NCI-H446 (cell line): ENCODE measurements around the gene SIK2.

Experiments
- DNase-seq, 2 experiments: peaks; one replicate each; lab custom pipeline; 2025; lab: John Stamatoyannopoulos, UW

Gene SIK2

DNA sequence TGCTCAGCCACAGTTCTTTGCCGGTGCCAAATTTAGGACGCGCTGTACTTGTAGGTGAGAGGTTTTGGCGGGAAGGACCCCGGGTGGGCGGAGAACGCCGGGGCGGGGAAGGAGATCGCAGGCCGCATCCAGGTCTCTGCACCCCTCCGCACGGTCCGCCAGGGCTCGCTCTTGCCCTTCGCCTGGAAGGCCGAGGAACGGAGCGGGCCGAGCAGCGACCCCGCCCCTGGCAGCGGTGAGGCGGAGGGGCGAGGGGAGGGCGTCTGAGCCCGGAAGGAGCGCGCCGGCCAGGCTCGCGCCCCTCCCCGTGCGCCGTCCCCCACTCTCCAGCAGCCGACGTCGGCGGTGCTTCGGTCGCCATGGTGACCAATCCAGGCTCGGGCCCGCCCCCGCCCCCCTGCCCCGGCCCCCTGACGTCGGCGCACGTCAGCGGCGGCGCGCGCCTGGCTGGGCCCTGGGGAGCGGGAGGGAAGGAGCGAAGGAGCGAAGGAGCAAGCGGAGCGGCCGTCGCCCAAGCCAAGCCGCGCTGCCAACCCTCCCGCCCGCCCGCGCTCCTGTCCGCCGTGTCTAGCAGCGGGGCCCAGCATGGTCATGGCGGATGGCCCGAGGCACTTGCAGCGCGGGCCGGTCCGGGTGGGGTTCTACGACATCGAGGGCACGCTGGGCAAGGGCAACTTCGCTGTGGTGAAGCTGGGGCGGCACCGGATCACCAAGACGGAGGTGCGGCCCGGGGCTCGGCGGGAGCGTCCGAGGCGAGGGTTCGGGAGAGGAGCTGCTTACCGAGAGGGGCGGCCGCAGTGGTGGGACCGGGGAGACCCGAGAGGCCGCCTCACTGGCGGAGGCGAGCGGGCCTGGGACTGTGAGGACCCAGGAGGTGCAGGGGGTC is at the start of gene SIK2:
Gene SIK2 (plus strand): TSS at position 471 of the 886 bp plus-strand sequence. CDS start 115 bp downstream, at position 586.
- DNase-seq: peak; percentile 89 to 99

DNA sequence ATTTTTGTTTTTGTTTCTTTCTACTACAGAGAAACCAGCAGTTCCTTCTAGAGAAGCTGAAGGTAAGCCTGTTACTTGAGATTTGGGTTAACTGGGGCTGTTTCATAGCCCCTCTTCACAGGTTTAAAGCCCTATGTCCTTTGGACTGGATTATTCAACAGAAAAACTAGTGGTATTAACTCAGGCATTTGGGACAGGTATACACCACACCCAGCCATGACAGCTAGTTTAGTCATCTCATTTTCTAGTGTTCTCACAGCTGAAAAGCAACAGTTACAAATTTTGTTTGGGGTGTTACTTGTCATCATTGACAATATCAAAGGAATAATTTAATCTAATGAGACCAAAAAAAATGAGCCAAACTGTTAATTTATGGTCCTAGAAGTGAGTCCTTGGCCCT is 47.7 kb upstream of the SIK2 start:
- no peak for DNase-seq

DNA sequence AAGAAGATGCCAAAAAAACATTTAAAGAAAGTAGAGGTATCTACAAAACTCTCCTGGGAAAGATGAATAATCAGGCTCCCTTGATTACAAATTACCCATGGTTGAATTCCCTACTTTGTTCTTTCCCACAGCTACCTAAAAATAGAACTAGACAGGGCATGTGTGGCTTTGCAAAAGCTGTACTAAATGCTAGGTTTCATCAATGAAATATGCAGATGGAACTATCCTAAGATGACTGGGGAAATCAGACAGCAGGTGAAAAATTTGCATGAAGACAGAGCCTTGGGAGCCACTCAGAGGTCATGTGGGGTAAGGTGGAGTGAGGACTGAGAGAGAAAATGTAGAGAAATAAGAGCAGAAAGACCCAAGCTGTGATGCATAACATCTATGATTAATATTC is 47.0 kb upstream of the SIK2 start:
- DNase-seq: no peak

DNA sequence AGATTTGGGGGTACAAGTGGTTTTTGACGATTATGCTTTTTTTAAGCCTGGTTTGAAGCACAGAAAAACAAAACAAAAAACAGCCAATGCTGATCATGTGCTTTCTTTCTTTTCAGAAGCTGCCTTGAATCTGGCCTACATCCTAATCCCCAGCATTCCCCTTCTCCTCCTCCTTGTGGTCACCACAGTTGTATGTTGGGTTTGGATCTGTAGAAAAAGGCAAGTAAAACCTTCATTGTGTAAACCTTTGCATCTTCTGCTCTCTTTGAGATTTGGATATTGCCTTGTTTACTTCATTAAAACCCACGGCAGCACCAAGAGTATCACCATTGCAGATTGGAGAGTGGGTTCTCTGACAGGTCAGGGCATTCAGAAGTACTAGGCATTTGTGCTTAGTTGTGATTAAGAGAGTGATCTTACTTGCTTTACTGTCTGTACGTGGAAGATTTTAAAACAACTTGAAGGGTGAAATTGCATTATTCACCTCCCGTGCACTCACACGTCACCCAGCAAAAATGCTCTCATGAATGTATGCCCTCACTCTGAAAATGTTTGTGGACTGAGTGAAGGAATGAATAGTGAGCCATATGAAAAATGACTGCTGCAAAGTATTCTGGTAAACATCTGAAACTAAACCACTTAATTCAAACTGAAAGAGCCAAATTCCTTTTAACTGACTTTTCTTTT is 44.7 kb upstream of the SIK2 start:
- no peak for DNase-seq

DNA sequence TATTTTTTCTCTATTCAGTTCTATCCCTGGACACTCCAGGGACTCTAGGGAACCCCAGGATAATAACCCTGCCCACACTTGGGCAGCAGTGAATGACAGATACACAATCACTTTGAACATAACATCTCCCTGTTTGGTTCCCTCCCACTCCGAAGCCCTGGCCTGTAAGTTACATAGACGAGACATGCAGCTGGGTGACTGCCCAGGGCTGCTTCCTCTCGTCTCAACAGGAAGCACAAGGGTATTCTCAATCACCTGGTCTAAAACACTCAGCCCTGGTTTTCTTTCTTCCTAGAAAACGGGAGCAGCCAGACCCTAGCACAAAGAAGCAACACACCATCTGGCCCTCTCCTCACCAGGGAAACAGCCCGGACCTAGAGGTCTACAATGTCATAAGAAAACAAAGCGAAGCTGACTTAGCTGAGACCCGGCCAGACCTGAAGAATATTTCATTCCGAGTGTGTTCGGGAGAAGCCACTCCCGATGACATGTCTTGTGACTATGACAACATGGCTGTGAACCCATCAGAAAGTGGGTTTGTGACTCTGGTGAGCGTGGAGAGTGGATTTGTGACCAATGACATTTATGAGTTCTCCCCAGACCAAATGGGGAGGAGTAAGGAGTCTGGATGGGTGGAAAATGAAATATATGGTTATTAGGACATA is 42.3 kb upstream of the SIK2 start:
- no peak for DNase-seq

DNA sequence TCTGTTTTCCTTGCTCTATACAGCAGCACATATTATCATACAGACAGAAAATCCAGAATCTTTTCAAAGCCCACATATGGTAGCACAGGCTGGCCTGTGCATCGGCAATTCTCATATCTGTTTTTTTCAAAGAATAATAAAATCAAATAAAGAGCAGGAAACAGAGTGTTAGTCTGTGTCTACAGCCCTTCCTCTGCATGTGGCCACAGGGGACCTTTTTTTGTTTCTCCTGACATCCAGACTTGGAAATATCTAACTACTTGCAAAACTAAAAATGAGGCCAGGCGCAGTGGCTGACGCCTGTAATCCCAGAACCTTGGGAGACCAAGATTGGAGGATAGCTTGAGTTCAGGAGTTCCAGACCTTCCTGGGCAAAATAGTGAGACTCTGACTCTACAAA is 41.4 kb upstream of the SIK2 start:
- DNase-seq: no peak

DNA sequence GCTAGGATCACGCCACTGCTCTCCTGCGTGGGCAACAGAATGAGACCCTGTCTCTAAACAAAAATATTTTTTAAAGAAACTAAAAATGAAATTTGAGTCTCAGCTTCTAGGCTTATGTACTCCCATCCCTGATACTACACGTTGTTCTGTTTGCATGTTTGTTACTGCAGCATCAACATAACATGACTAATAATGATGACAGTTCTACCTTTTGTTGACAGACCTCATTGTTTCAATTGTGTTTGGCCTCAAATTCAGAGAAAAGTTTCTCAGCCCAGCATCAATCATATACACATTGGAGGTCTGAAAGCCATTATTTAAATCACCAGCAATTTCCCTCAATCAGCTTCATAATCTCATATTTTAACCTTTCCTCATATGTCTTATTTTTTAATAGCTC is 40.9 kb upstream of the SIK2 start:
- DNase-seq: no peak

DNA sequence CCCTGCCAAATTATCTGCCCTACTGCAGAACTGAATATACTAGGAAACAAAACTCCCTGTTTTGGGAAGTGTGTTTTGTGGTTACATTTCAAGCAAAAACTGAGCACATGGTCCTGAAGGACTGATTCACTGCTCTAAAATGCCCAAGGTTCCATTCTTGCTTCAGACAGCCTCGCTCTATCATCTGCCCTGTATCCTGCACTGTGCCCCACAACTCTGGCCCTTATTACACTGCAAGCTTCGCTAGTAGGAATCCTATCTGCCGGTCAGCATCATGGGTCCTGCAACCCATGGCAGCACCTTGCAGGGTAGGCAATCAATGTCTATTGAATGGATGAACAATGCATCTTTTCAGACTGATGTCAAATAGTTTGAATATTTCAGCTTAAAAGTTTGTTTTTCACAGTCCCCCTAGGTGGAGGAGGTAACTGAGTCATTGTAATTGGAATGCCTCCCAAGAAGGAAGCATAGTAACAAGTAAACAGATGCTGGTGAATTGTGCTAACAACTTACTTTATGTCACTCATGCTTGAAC is 40.4 kb upstream of the SIK2 start:
- DNase-seq: no peak

DNA sequence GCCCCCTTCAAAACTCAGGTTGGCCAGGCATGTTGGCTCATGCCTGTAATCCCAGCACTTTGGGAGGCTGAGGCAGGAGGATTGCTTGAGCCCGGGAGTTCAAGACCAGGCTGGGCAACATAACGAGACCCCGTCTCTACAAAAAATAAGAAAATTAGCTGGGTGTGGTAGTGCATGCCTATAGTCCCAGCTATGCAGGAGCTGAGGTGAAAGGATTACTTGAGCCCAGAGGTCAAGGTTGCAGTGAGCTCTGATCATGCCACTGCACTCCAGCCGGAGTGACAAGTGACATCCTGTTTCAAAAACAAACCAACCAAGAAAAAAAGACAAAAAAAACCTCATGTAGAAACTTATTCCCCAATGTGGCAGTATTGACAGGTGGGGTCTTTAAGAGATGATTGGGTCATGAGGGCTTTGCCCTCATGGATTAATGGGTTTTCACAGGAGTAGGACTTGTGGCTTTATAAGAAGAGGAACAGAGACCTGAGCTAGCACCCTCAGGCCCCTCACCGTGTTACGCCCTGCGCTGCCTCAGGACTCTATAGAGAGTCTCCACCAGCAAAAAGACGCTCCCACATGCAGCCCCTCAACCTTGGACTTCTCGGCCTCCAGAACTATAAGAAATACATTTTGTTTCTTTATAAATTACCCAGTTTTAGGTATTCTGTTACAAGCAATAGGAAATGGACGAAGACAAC is 39.4 kb upstream of the SIK2 start:
- DNase-seq: no peak

DNA sequence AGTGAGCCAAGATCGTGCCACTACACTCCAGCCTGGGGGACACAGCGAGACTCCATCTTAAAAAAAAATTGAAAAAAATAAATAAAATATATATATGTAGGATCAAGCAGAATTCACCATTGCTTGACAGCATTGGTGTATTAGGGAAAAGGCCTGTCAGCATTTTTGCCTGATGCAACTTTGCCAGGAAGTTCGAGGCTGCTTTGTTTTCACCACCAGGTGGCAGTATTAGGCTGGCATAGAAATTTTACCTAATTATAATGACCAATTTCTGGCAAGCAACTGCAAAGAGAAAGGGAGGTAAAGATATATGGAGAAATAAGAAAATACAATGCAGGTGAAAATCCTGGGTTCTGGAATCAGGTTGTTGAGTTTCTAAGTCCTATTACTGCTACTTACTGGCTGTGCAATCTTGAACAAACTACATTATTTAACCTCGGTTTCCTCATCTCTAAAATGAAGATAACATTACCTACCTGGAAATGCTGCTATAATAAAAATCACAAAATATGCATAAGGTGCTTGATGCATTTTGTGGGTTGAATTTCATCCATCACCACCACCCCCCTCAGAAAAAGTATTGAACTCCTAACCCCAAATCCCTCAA is 37.0 kb upstream of the SIK2 start:
- DNase-seq: peak; percentile 64 to 87

DNA sequence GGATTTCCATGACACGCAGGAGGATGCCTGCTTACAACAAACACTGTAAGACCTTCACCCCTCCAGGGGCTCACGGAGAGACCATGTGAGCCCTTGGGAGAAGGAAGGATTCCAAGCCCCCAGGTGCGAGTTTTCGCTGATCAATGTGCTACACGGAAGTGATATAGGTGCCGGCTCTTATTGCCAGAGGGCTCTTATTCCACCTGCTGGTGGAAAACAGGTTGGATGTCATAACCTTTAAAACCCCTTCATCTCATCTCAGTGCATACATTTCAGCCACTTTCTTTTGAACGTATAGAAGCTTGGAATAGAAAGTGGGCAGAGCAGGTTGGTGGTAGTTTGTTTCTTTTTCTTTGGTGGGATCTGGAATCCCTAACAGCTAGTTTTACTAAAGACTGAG is 35.9 kb upstream of the SIK2 start:
- no peak for DNase-seq

DNA sequence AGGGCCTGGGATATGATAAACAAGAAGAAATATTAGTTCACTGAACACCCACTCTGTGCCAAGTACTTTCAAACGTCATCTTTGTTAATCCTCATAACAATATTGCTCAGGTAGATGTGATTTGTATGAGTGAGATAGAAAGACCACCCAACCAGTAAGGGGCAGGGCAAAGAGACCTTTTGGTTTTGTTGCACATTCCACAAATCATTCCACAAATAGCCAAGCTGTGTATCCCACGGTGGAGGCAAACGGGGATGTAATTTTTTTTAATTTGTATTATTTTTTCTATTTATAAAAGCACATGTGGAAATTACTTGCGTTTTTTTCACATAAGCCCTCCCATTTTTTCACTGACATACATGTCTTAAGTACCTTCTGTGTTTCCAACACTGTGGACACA is 32.8 kb upstream of the SIK2 start:
- DNase-seq: no peak

DNA sequence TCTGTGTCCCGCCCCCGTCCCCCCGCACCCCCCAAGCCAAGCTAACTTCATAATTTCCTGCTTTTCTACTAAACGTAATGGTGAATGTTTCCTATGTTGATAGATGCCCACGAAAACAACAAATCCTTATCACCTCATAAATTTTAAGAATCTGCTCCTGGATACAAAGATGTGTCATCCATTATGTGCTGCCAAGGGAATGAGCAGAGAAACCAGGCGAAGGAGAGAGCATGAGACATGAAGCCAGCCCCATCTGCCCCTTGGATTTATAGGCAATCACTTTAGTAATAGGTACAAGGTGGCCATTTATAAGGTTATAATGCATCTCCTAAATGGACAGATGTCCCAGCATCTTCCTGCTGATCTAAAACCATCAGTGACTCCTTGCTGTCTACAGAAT is 31.5 kb upstream of the SIK2 start:
- no peak for DNase-seq

DNA sequence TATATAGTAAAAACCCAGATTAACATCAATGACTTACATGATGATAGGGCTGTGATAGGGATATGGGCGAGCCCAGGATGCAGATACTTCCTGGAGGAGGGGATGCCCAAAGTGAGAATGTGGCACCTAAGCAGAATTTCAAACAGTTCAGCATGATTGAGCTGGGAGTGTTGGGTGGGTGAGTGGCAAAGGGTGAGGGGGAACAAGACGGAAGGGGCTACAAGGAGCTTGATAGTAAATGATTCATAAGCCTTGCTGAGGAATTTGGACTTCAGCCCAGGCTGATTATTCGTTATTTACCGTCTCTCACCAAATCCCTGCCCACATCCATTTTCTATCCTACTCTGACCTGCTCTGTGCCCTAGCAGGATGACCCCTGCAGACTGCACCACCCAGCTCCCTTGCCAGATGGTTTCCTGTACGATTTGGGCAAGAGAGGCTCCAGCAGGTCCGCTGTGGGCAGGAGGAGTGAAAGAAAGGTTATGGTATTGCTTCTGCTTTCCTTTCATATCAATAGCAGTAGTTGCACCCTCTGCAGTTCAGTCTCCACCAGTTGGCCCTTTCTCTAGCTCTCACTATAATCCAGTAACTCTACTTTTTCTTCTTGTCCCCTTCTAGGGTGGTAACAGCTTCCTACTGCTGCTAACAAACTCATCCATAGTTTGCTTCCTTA is 30.3 kb upstream of the SIK2 start:
- DNase-seq: no peak

DNA sequence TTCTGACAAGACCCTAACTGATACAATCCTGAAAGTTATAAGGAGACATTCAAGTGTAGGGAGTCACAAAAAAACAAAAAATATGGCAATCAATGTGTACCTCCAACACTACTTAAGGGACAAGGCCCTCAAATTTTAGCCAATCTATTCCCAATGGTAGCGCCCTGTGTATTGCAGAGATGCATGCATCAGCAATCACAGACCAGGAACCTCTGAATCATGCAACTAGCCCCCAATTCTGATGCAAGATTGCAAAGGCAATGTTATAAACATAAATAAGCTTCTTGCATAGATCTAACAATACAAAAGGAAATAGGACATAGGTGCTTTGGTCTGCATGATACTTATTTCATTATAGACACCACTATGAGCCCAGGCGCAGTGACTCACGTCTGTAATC is 29.7 kb upstream of the SIK2 start:
- DNase-seq: no peak

DNA sequence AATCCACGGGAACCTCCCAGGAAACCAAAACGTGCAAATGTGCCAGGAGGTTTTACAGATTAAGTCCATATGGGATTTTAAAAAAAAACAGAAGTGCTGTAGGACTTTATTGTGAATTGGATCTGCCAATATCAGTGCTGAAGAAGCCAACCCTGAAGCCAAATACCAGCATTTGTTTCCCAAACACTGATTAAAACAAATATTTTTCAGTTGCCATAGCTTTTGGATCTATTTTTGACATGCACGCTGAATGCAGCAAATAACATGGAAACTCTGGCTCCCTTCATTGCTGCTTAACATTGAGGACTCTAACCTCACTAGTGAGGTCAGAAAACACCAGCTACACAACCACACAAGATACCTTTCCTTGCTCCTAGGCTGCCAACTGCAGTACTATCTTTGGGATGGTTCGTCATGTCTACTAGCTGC is 28.4 kb upstream of the SIK2 start:
- DNase-seq: peak; percentile 5 to 14

DNA sequence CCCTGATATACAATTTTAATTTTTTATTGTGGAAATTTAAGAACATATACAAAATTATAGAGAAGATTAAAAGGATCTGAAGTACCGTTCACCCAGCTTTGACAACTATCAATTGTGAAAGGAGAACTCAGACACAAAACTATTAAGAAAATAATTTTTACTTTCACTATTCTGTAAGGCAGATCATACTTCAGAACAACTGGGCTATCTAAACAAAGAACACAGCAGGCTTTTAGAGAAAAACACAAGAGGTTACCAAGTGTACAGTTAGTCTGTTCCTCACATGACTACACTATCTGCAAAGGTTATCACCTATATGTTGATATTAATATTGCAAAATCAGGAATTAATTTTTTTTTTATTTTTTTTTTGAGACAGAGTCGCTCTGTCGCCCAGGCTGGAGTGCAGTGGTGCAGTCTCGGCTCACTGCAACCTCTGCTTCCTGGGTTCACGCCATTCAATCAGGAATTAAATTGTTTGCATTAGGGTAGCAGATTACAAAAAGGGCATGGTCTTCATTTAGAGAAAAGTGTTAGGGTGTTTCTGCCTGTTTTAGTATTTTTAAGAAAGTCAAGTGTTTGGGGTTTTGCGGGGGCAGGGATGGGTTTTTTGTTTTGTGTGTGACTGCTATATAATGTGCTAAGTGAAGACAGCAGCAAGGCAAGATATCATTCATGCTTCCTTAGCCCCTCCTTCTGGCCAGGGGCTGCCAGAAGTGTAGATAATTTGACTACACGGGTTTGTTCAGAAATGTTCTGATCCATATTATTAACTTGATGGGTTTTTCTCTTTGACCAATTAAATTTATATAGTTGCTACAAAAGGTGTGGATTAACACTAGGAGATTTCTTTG is 27.6 kb upstream of the SIK2 start:
- no peak for DNase-seq

DNA sequence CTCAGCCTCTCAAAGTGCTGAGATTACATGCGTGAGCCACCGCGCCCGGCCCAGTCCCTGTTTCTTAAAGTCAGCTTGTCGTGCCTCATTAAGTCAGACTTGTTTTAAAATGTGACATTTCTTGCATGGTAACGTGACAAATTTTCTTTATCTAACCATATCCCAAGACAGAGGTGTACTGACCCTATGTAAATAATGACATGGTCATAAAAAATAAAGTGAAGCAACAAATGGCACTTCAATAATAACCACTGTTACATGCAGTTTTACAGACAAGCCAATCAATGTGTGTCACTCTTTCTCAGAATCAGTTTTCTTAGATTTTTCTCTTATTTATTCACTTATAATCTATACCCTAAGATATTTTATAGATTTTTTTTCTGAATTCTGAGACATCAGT is 26.5 kb upstream of the SIK2 start:
- no peak for DNase-seq

DNA sequence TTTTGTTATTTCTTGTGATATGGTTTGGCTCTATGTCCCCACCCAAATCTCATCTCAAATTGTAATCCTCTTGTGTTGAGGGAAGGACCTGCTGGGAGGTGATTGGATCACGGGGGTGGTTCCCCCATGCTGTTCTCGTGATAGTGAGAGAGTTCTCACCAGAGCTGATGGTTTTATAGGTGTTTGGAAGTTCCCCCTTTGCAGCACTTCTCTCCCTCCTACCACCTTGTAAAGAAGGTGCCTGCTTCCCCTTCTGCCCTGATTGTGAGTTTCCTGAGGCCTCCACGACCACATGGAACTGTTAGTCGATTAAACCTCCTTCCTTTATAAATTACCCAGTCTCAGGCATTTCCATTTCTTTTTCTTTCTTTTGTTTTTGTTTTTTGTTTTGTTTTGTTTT is 24.4 kb upstream of the SIK2 start:
- DNase-seq: no peak

DNA sequence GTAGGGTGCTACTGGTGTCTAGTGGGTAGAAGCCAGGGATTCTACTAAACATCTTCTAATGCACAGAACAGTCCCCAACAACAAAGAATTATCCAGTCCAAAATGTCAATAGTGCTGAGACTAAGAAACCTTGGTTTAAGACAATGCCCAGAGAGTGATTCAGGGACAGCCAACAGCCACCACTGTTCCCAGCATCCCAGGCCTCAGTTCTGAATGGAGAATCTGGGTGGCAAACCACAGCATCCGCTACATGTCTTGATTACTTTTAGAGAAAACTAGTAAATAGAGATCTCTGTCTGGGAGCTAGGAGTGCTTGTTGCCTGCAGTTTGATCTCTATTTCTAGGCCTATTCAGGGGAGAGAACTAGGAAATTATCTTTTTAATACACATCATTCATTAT is 20.9 kb upstream of the SIK2 start:
- no peak for DNase-seq
